K562 (cell line): Measurements from ENCODE around the gene AP1M1. TPM values are rescaled to one million over a fixed set of nuclear protein-coding genes. Genes with fewer than 3 reads are reported as not detected.
A peak's percentile ranks its signal among the peaks of the same experiment; 100 is the strongest.

Experiments used
- ATAC-seq: fragments of 200-7000 bp; cut with Tn5 transposase; 3 replicates; pipeline ENCODE4 v1.9.1; 2020; ENCODE audit warnings: moderate library complexity
- BruUV-seq: library from RNA; stranded (reverse); fragments of 400-500 nt; replicated peaks from 2 replicates; lab custom pipeline; 2021; lab: Mats Ljungman, UMichigan
- CTCF ChIA-PET: fragments of 300-600 bp; formaldehyde crosslinking; extraction: SDS; loops from one replicate; lab custom pipeline; 2021; ENCODE audit warnings: low intra/inter-chr PET ratio; lab: Yijun Ruan, JAX
- POLR2A ChIA-PET: fragments of 300-600, 350-650 bp; sonication (Branson Sonifier 250); formaldehyde crosslinking; extraction: SDS; loops from one replicate; lab custom pipeline; 2021; ENCODE audit warnings: antibody characterized with exemption, inconsistent platforms; lab: Yijun Ruan, JAX
- DNase-seq, 4 experiments: peaks; one replicate each; pipeline versions ENCODE4 v3.0.0 to v3.0.0-alpha.2; 2011 to 2018; ENCODE audit warnings: low spot score in 3 of 4, mixed read lengths in 3 of 4; ENCODE audit errors: extremely low read depth in 1 of 4
- FAIRE-seq: peaks from 2 replicates; lab custom pipeline; 2011; peaks lifted over from hg19 to GRCh38; lab: Jason Lieb, UNC
- H2AFZ ChIP-seq: 2 replicates; pipeline ENCODE4 v1.6.0; 2011; ENCODE audit warnings: low read depth, low read length, control low read depth, inconsistent platforms
- H3K27ac ChIP-seq: fragments of 200-600 bp; 3 replicates; pipeline ENCODE4 v1.8.0; 2011; ENCODE audit warnings: low read depth, mild to moderate bottlenecking, control low read depth, inconsistent platforms, low read length, moderate library complexity, mixed read lengths; ENCODE audit errors: extremely low read depth
- H3K27me3 ChIP-seq, 2 experiments: fragments of 300-600 bp in 1 of 2; 2 replicates in 1 of 2; 3 replicates in 1 of 2; pipeline versions ENCODE4 v1.6.0 to v1.8.0; 2011; ENCODE audit warnings: inconsistent platforms in 2 of 2, low read length in 2 of 2, mild to moderate bottlenecking in 1 of 2, mixed read lengths in 1 of 2, moderate library complexity in 1 of 2; ENCODE audit not compliant: control insufficient read depth in 2 of 2, insufficient read depth in 2 of 2
- H3K36me3 ChIP-seq: fragments of 300-600 bp; 3 replicates; pipeline ENCODE4 v1.8.0; 2011; ENCODE audit warnings: mild to moderate bottlenecking, low read length, inconsistent platforms; ENCODE audit not compliant: control insufficient read depth, insufficient read depth
- H3K4me1 ChIP-seq, 2 experiments: fragments of 200-600 bp in 1 of 2; replicated peaks in 1 of 2; 2 replicates in 1 of 2; 3 replicates in 1 of 2; pipeline versions ENCODE4 v1.5.1 to v1.8.0; 2011; ENCODE audit warnings: inconsistent platforms in 2 of 2, low read length in 2 of 2, mild to moderate bottlenecking in 1 of 2, mixed read lengths in 1 of 2, moderate library complexity in 1 of 2; ENCODE audit not compliant: control insufficient read depth in 2 of 2, insufficient read depth in 2 of 2
- H3K4me2 ChIP-seq: 2 replicates; pipeline ENCODE4 v1.6.1; 2011; ENCODE audit warnings: low read length, control low read depth, inconsistent platforms, mixed read lengths; ENCODE audit not compliant: insufficient read depth
- H3K4me3 ChIP-seq: fragments of 200-600 bp; sonication (generic), shearing (Covaris generic); 2 replicates; pipeline ENCODE4 v1.5.1; 2016; ENCODE audit warnings: control low read depth, inconsistent platforms
- H3K79me2 ChIP-seq: fragments of 200-600 bp; 3 replicates; pipeline ENCODE4 v1.8.0; 2011; ENCODE audit warnings: low read length, inconsistent platforms; ENCODE audit not compliant: control insufficient read depth, insufficient read depth
- H3K9ac ChIP-seq, 2 experiments: 2 replicates each; pipeline versions ENCODE4 v1.6.0 to v1.6.1; 2011; ENCODE audit warnings: low read depth in 2 of 2, low read length in 2 of 2, control low read depth in 1 of 2, inconsistent platforms in 1 of 2, mild to moderate bottlenecking in 1 of 2, mixed read lengths in 1 of 2; ENCODE audit not compliant: insufficient read depth in 1 of 2
- H3K9me1 ChIP-seq: one replicate; pipeline ENCODE4 v1.6.0; 2011; ENCODE audit warnings: inconsistent platforms, mild to moderate bottlenecking, low read length, moderate library complexity; ENCODE audit not compliant: control insufficient read depth, insufficient read depth
- H3K9me3 ChIP-seq: replicated peaks from 2 replicates; pipeline ENCODE4 v1.5.1; 2011; ENCODE audit warnings: low read depth, low read length, inconsistent platforms; ENCODE audit not compliant: control insufficient read depth, insufficient read depth
- H4K20me1 ChIP-seq: replicated peaks from 2 replicates; pipeline ENCODE4 v1.6.1; 2011; ENCODE audit warnings: low read length, inconsistent platforms, mixed read lengths; ENCODE audit not compliant: control insufficient read depth, insufficient read depth
- BMI1 ChIP-seq: fragments of 150-350 bp; IDR thresholded peaks from 2 replicates; pipeline ENCODE4 v1.6.1; 2014; ENCODE audit warnings: low read length
- HMG20B ChIP-seq: fragments of 250-450 bp; sonication (Bioruptor Pico); IDR thresholded peaks from 2 replicates; pipeline ENCODE4 v1.5.0; 2021; ENCODE audit warnings: mild to moderate bottlenecking
- HOXB6 ChIP-seq: fragments of 250-450 bp; sonication (Bioruptor Pico); IDR thresholded peaks from 2 replicates; pipeline ENCODE4 v1.5.1; 2022; ENCODE audit warnings: mild to moderate bottlenecking, borderline replicate concordance
- POLR2G ChIP-seq: fragments of 200-400 bp; formaldehyde crosslinking; IDR thresholded peaks from 2 replicates; pipeline ENCODE4 v1.6.1; 2017; ENCODE audit warnings: low read depth, mild to moderate bottlenecking, antibody characterized with exemption, low read length, moderate library complexity
- RBFOX2 ChIP-seq: fragments of 200-400 bp; formaldehyde crosslinking; IDR thresholded peaks from 2 replicates; pipeline ENCODE4 v1.6.1; 2017; ENCODE audit warnings: low read depth, mild to moderate bottlenecking, low read length, moderate library complexity
- RBM14 ChIP-seq: fragments of 200-400 bp; formaldehyde crosslinking; IDR thresholded peaks from 2 replicates; pipeline ENCODE4 v1.6.1; 2018; ENCODE audit warnings: low read depth, mild to moderate bottlenecking, low read length, moderate library complexity, borderline replicate concordance; ENCODE audit not compliant: insufficient read depth
- SP1 ChIP-seq: sonication (generic); formaldehyde crosslinking; IDR thresholded peaks from 2 replicates; pipeline ENCODE4 v1.8.1; 2022; ENCODE audit warnings: mild to moderate bottlenecking, missing genetic modification reagents
- TOE1 ChIP-seq, 2 experiments: fragments of 450-650 bp in 1 of 2; sonication (generic) in 1 of 2; formaldehyde crosslinking in 1 of 2; IDR thresholded peaks; 2 replicates each; pipeline versions ENCODE4 v1.7.1 to v1.8.0; 2016 to 2022; ENCODE audit warnings: borderline replicate concordance in 2 of 2, mild to moderate bottlenecking in 2 of 2, antibody characterized with exemption in 1 of 2, inconsistent platforms in 1 of 2, low read depth in 1 of 2, missing genetic modification reagents in 1 of 2, moderate library complexity in 1 of 2
- WGBS: fragments of 100-300 bp; shearing (Covaris generic); methylation state at CpG from one replicate; pipeline ENCODE4 v1.1.6; 2016; ENCODE audit warnings: low coverage, mixed read lengths; ENCODE audit not compliant: insufficient coverage; ENCODE audit errors: missing lambda C conversion rate; 5-methylcytosine and 5-hydroxymethylcytosine counted together
- in situ Hi-C: fragments of 300-500 bp; cut with MboI; formaldehyde crosslinking; loops from 4 replicates; pipeline ENCODE4 v1.15.0; 2018; ENCODE audit warnings: inconsistent platforms, mixed read lengths
- intact Hi-C: fragments of 100-400 bp; cut with micrococcal nuclease; formaldehyde crosslinking; loops from 2 replicates; pipeline ENCODE4 v1.14.2; 2022
- polyA plus RNA-seq, 8 experiments: library from polyadenylated mRNA; depleted of rRNA in 4 of 8; stranded (reverse) in 5 of 8; unstranded in 3 of 8; fragments of >200 nt; fragmentation: Nextera tagmentation in 2 of 8; fragmentation: Illumina TruSeq in 1 of 8; extraction: Ambion mirVana in 2 of 8; extraction: Trizol in 1 of 8; gene quantifications; 2 replicates each; pipeline versions ENCODE4 v1.2.1 to v1.2.3, GENCODE V29; 2011 to 2014; ENCODE audit warnings: inconsistent platforms in 1 of 8, missing spikeins in 1 of 8
- total RNA-seq, 7 experiments: library from RNA; depleted of rRNA in 6 of 7; stranded (reverse); fragments of >200 nt in 6 of 7; fragmentation: Illumina TruSeq in 2 of 7; extraction: Trizol in 2 of 7; gene quantifications; 2 replicates each; pipeline versions ENCODE4 v1.2.1 to v1.2.3, GENCODE V29; 2011 to 2021; ENCODE audit warnings: low replicate concordance in 1 of 7

The AP1M1 gene
- total and polyA plus RNA-seq, 9 of the 15 experiments (the other 6 are each of a cell fraction or from before 2014, with no cell fraction given), result 0.87 to 56.2 (median 29.1) TPM

- Histone ChIP-seq H2AFZ (no peak overlapping the region), H3K27me3 (no peaks in the 10 kb centered on the region), H3K9ac (0 out of 4 replicates have a peak overlapping the region, but pooled peaks of 1 of the 2 experiments have one; percentile 52), H3K9me1 (peaks cover 4% of the 10 kb centered on the region), H3K27ac (no peak overlapping the region), H3K4me3 (no peak overlapping the region), H3K4me2 (no peak overlapping the region), H3K4me1 (peaks cover 0 to 18% of the 10 kb centered on the region in 2 experiments; a peak in 3 of 5 replicates), H4K20me1 (no peaks in the 10 kb centered on the region), H3K36me3 (peaks cover 47% of the 10 kb centered on the region; the same call in 2 of the 3 replicates), H3K79me2 (no peaks in the 10 kb centered on the region), H3K9me3 (no peaks in the 10 kb centered on the region)
- ATAC-seq (no peak), DNase-seq (no peak), FAIRE-seq (no peak)
- TF ChIP-seq HOXB6 (no peak), TOE1 (IDR thresholded peaks at IDR 0.05; ENCODE audit: borderline replicate concordance) (no peak), TOE1 (CRISPR knock-in tag; IDR thresholded peaks at IDR 0.05; ENCODE audit: borderline replicate concordance, low read depth) (no peak), SP1 (no peak), RBM14 (no peak)
- WGBS, result 93% methylated on average over 7 of the region's 7 CpGs
- intact Hi-C loops (no loop called here), in situ Hi-C loops (no loop called here)
- ChIA-PET CTCF (no interaction called here), POLR2A (interaction anchor here (0.7 to 2.4 kb wide), 3 partner anchors 9 to 1424 kb away, joined by 3 to 8 read pairs (median 3); partner anchors contain the start of gene AP1M1)
- no TSS peak for BruUV-seq
These were observed 8.9 kb downstream of the AP1M1 start for GRCh38 chr19:16206637-16207036.

- Histone ChIP-seq H3K4me3 (no peak overlapping the region), H3K9ac (peak overlapping the region in 1 of 2 experiments; percentile 26; a peak in 1 of 4 replicates), H3K79me2 (no peaks in the 10 kb centered on the region), H2AFZ (no peak overlapping the region), H3K36me3 (peaks cover 43% of the 10 kb centered on the region; the same call in 2 of the 3 replicates), H4K20me1 (no peaks in the 10 kb centered on the region), H3K4me1 (peaks cover 0 to 16% of the 10 kb centered on the region in 2 experiments; a peak in 3 of 5 replicates), H3K9me1 (peaks cover 4% of the 10 kb centered on the region), H3K4me2 (no peak overlapping the region), H3K27ac (no peak overlapping the region), H3K9me3 (no peaks in the 10 kb centered on the region), H3K27me3 (no peaks in the 10 kb centered on the region)
- WGBS, result 75% methylated on average over 10 of the region's 10 CpGs
- in situ Hi-C loops (no loop called here), intact Hi-C loops (no loop called here)
- CTCF ChIA-PET, result no interaction called here
- FAIRE-seq, result no peak
- POLR2A ChIA-PET, result interaction anchor here (0.7 to 2.4 kb wide), 3 partner anchors 9 to 1424 kb away, joined by 3 to 8 read pairs (median 3); partner anchors contain the start of gene AP1M1
- no TSS peak for BruUV-seq
- no peak for DNase-seq
- TF ChIP-seq HMG20B (CRISPR knock-in tag), result no peak
- TF ChIP-seq BMI1, result no peak
- TF ChIP-seq RBFOX2, result 0 out of 2 replicates have a peak, but pooled peaks have one; percentile 25
- peak; percentile 41; the same call in 1 of the 2 replicates for TF ChIP-seq POLR2G
- no peak for ATAC-seq
These were observed 9.4 kb downstream of the AP1M1 start for GRCh38 chr19:16207063-16207462.
